HepG2 (cell line): ENCODE data around the gene ABHD2. TPM values are rescaled to one million over a fixed set of nuclear protein-coding genes. Genes with fewer than 3 reads are reported as not detected.

Experiments used
- BCL6 ChIP-seq: IDR thresholded peaks from 2 replicates; pipeline ENCODE4 v1.6.1; 2016; ENCODE audit warnings: missing genetic modification reagents, missing compliant biosample characterization
- EEA1 ChIP-seq: sonication (generic); formaldehyde crosslinking; IDR thresholded peaks from 2 replicates; pipeline ENCODE4 v1.5.1; 2020; ENCODE audit warnings: mild to moderate bottlenecking, missing genetic modification reagents, borderline replicate concordance
- ERF ChIP-seq: IDR thresholded peaks from 2 replicates; pipeline ENCODE4 v1.6.1; 2018; ENCODE audit warnings: missing biosample characterization, missing genetic modification reagents
- KLF11 ChIP-seq: IDR thresholded peaks from 2 replicates; pipeline ENCODE4 v1.6.1; 2016; ENCODE audit warnings: missing compliant biosample characterization
- MED1 ChIP-seq: sonication (generic); formaldehyde crosslinking; IDR thresholded peaks from 2 replicates; pipeline ENCODE4 v1.4.0; 2020; ENCODE audit warnings: missing genetic modification reagents
- NCOA5 ChIP-seq: sonication (generic); formaldehyde crosslinking; IDR thresholded peaks from 2 replicates; pipeline ENCODE4 v1.4.0; 2020; ENCODE audit warnings: missing genetic modification reagents
- RFXAP ChIP-seq: sonication (generic); formaldehyde crosslinking; IDR thresholded peaks from 2 replicates; pipeline ENCODE4 v1.4.0; 2020; ENCODE audit warnings: missing genetic modification reagents, borderline replicate concordance
- SKI ChIP-seq: fragments of 450-650 bp; IDR thresholded peaks from one replicate; pipeline ENCODE4 v1.6.1; 2018; ENCODE audit warnings: mild to moderate bottlenecking; ENCODE audit not compliant: partially characterized antibody
- SP4 ChIP-seq: sonication (generic); formaldehyde crosslinking; IDR thresholded peaks from 2 replicates; pipeline ENCODE4 v1.8.1; 2023; ENCODE audit warnings: mild to moderate bottlenecking, missing genetic modification reagents
- TBL1XR1 ChIP-seq: fragments of 150-350 bp; IDR thresholded peaks from 2 replicates; pipeline ENCODE4 v1.6.1; 2014; ENCODE audit warnings: borderline replicate concordance, low read length; ENCODE audit not compliant: partially characterized antibody
- THYN1 ChIP-seq: sonication (generic); formaldehyde crosslinking; IDR thresholded peaks from 2 replicates; pipeline ENCODE4 v1.8.1; 2023; ENCODE audit warnings: low read depth, mild to moderate bottlenecking, moderate library complexity, missing genetic modification reagents, borderline replicate concordance
- XBP1 ChIP-seq: sonication (generic); formaldehyde crosslinking; IDR thresholded peaks from 2 replicates; pipeline ENCODE4 v1.5.0; 2020; ENCODE audit warnings: missing genetic modification reagents
- ZBTB42 ChIP-seq: sonication (generic); formaldehyde crosslinking; IDR thresholded peaks from 2 replicates; pipeline ENCODE4 v1.5.0; 2020; ENCODE audit warnings: mild to moderate bottlenecking, missing genetic modification reagents
- ZFAT ChIP-seq: sonication (generic); formaldehyde crosslinking; conservative IDR thresholded peaks from 2 replicates; pipeline ENCODE4 v1.8.1; 2023; ENCODE audit warnings: missing genetic modification reagents, inconsistent platforms
- ZFP62 ChIP-seq: sonication (generic); formaldehyde crosslinking; IDR thresholded peaks from 2 replicates; pipeline ENCODE4 v1.4.0; 2020; ENCODE audit warnings: missing genetic modification reagents
- ZFP82 ChIP-seq: sonication (generic); formaldehyde crosslinking; IDR thresholded peaks from 2 replicates; pipeline ENCODE4 v1.5.1; 2020; ENCODE audit warnings: mild to moderate bottlenecking, missing genetic modification reagents, borderline replicate concordance
- ZNF33B ChIP-seq: sonication (generic); formaldehyde crosslinking; IDR thresholded peaks from 2 replicates; pipeline ENCODE4 v1.5.1; 2020; ENCODE audit warnings: mild to moderate bottlenecking, missing genetic modification reagents
- ZNF451 ChIP-seq: sonication (generic); formaldehyde crosslinking; IDR thresholded peaks from 2 replicates; pipeline ENCODE4 v1.5.0; 2020; ENCODE audit warnings: mild to moderate bottlenecking, missing genetic modification reagents
- ZNF557 ChIP-seq: sonication (generic); formaldehyde crosslinking; IDR thresholded peaks from 2 replicates; pipeline ENCODE4 v1.4.0; 2020; ENCODE audit warnings: missing genetic modification reagents
- ZNF558 ChIP-seq: sonication (generic); formaldehyde crosslinking; IDR thresholded peaks from 2 replicates; pipeline ENCODE4 v1.9.0; 2022; ENCODE audit warnings: mild to moderate bottlenecking, missing genetic modification reagents, borderline replicate concordance
- ZNF564 ChIP-seq: sonication (generic); formaldehyde crosslinking; IDR thresholded peaks from 2 replicates; pipeline ENCODE4 v1.8.1; 2023; ENCODE audit warnings: mild to moderate bottlenecking, missing genetic modification reagents
- ZNF660 ChIP-seq: sonication (generic); formaldehyde crosslinking; IDR thresholded peaks from 2 replicates; pipeline ENCODE4 v1.5.1; 2020; ENCODE audit warnings: mild to moderate bottlenecking, low read depth, missing genetic modification reagents, borderline replicate concordance
- ZNF746 ChIP-seq: sonication (generic); formaldehyde crosslinking; IDR thresholded peaks from 2 replicates; pipeline ENCODE4 v1.8.0; 2022; ENCODE audit warnings: mild to moderate bottlenecking, missing genetic modification reagents
- ZNF761 ChIP-seq: sonication (generic); formaldehyde crosslinking; conservative IDR thresholded peaks from 2 replicates; pipeline ENCODE4 v1.4.0; 2020; ENCODE audit warnings: mild to moderate bottlenecking, missing genetic modification reagents
- polyA plus RNA-seq, 8 experiments: library from polyadenylated mRNA; depleted of rRNA in 3 of 8; stranded (reverse) in 7 of 8; unstranded in 1 of 8; fragments of >200 nt; fragmentation: Illumina TruSeq in 4 of 8; extraction: Trizol in 4 of 8; gene quantifications; 2 replicates each; pipeline versions ENCODE4 v1.2.1 to v1.2.3, GENCODE V29; 2011 to 2016; ENCODE audit warnings: low read depth in 4 of 8, missing spikeins in 1 of 8, mixed read lengths in 1 of 8; ENCODE audit not compliant: insufficient read depth in 1 of 8
- total RNA-seq, 5 experiments: library from RNA; depleted of rRNA; stranded (reverse); fragments of >200 nt; fragmentation: Illumina TruSeq; extraction: Trizol; gene quantifications; 2 replicates each; pipeline ENCODE4 v1.2.3, GENCODE V29; 2016; ENCODE audit warnings: low read depth in 1 of 5
- TF ChIP-seq, protein P1 (sequence below): sonication (generic); formaldehyde crosslinking; IDR thresholded peaks from 2 replicates; pipeline ENCODE4 v1.5.1; 2020; ENCODE audit warnings: missing genetic modification reagents, mild to moderate bottlenecking, borderline replicate concordance
- TF ChIP-seq, protein P2 (sequence below): sonication (generic); formaldehyde crosslinking; IDR thresholded peaks from 2 replicates; pipeline ENCODE4 v1.4.0; 2020; ENCODE audit warnings: missing genetic modification reagents, mild to moderate bottlenecking, borderline replicate concordance

Gene ABHD2
- total and polyA plus RNA-seq, 2 of the 13 experiments (the other 11 are each of a cell fraction or from before 2014, with no cell fraction given), result 14.8 to 22.4 TPM

DNA sequence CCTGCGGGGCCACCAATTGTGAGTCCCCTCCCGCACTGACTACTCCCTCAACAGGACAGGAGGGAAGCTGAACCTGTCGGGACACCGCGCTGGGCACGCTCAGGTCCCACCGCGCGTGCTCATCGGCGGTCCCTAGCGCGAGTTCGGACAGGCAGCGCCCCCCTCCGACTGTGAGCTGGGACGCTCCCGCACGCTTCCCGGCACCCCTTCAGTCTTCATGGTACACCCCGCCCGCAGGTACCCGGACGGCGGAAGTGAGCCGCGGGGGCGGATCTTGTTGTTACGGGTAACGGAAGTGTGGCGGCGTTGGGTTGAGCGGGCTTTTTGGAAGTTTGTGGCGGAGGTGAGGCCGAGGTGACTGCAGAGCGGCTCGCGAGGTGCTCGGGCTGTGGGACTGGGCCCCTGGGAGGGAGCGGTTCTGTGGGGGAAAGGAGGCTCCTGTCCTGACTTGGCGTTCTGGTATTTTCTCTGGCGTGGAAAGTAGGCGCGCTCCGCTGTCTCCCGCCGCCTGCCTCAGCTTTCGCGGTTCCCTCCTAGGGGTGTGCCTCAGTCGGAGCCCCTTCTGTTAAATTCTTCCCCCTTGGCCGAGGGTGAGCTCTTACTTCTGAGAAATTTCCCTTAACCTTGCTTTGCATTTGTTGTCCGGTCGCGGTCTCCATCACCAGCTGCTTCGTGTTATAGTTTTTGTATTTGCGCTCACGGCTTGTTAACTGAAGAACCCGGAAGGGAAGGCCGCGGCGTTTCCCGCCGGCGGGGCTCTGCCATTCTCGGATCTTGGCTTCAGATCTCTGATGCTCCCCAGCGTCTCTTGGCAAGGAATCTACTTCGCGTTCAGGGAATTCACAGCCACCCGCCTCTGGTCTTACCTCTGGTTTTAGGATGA lies 155.7 kb downstream of the ABHD2 start, which contains the start of gene FANCI (continued):
- TF ChIP-seq ZNF761 (CRISPR knock-in tag) (peak; percentile 87), SKI (no peak), THYN1 (CRISPR knock-in tag) (no peak), ZFP82 (CRISPR knock-in tag) (no peak; the same call in none of the 2 replicates), ZNF33B (CRISPR knock-in tag) (no peak), ZNF558 (CRISPR knock-in tag) (no peak), ZFP62 (CRISPR knock-in tag) (no peak), ZNF746 (CRISPR knock-in tag) (no peak; the same call in 1 of the 2 replicates), EEA1 (CRISPR knock-in tag) (peak; percentile 31; the same call in 1 of the 2 replicates), ZFAT (CRISPR knock-in tag) (no peak), TBL1XR1 (no peak), ZBTB42 (no peak), BCL6 (CRISPR knock-in tag) (peak; percentile 49), XBP1 (CRISPR knock-in tag) (no peak), ZNF451 (CRISPR knock-in tag) (peak; percentile 70; the same call in 1 of the 2 replicates), ZNF660 (CRISPR knock-in tag) (no peak), ZNF557 (no peak), SP4 (CRISPR knock-in tag) (peak; percentile 92), NCOA5 (CRISPR knock-in tag) (no peak), RFXAP (CRISPR knock-in tag) (no peak), ERF (CRISPR knock-in tag) (peak; percentile 75), MED1 (peak; percentile 64), ZNF564 (CRISPR knock-in tag) (0 out of 2 replicates have a peak, but pooled peaks have one; percentile 67), KLF11 (CRISPR knock-in tag) (no peak)
- TF ChIP-seq, protein P1, sequence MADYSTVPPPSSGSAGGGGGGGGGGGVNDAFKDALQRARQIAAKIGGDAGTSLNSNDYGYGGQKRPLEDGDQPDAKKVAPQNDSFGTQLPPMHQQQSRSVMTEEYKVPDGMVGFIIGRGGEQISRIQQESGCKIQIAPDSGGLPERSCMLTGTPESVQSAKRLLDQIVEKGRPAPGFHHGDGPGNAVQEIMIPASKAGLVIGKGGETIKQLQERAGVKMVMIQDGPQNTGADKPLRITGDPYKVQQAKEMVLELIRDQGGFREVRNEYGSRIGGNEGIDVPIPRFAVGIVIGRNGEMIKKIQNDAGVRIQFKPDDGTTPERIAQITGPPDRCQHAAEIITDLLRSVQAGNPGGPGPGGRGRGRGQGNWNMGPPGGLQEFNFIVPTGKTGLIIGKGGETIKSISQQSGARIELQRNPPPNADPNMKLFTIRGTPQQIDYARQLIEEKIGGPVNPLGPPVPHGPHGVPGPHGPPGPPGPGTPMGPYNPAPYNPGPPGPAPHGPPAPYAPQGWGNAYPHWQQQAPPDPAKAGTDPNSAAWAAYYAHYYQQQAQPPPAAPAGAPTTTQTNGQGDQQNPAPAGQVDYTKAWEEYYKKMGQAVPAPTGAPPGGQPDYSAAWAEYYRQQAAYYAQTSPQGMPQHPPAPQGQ (CRISPR knock-in tag), result no peak
- TF ChIP-seq, protein P2, sequence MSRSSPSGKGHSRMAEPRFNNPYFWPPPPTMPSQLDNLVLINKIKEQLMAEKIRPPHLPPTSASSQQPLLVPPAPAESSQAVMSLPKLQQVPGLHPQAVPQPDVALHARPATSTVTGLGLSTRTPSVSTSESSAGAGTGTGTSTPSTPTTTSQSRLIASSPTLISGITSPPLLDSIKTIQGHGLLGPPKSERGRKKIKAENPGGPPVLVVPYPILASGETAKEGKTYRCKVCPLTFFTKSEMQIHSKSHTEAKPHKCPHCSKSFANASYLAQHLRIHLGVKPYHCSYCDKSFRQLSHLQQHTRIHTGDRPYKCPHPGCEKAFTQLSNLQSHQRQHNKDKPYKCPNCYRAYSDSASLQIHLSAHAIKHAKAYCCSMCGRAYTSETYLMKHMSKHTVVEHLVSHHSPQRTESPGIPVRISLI (CRISPR knock-in tag), result no peak; the same call in 1 of the 2 replicates
